DND-41 (cell line): ENCODE measurements around the gene KCNH8.

ENCODE experiments used
- ATAC-seq: fragments of 200-7000 bp; cut with Tn5 transposase; 3 replicates; pipeline ENCODE4 v1.9.1; 2021; ENCODE audit warnings: low read depth; ENCODE audit not compliant: insufficient read depth
- DNase-seq: peaks from one replicate; pipeline ENCODE4 v3.0.0-alpha.2; 2020
- H2AFZ ChIP-seq: 2 replicates; pipeline ENCODE4 v1.6.0; 2012; ENCODE audit warnings: low read depth, low read length
- H3K27ac ChIP-seq: 2 replicates; pipeline ENCODE4 v1.5.1; 2012; ENCODE audit warnings: low read length, inconsistent platforms
- H3K27me3 ChIP-seq: fragments of 200-600 bp; sonication (generic); 2 replicates; pipeline ENCODE4 v1.6.0; 2012; ENCODE audit warnings: low read length, mild to moderate bottlenecking, inconsistent platforms; ENCODE audit not compliant: insufficient read depth, poor library complexity
- H3K36me3 ChIP-seq: 2 replicates; pipeline ENCODE4 v1.5.1; 2012; ENCODE audit warnings: low read length, inconsistent platforms; ENCODE audit not compliant: insufficient read depth
- H3K4me1 ChIP-seq: 2 replicates; pipeline ENCODE4 v1.5.1; 2012; ENCODE audit warnings: mild to moderate bottlenecking, low read length; ENCODE audit not compliant: insufficient read depth
- H3K4me2 ChIP-seq: 2 replicates; pipeline ENCODE4 v1.6.0; 2012; ENCODE audit warnings: mild to moderate bottlenecking, moderate library complexity, low read length, inconsistent platforms; ENCODE audit not compliant: insufficient read depth
- H3K4me3 ChIP-seq, 2 experiments: fragments of 200-600 bp in 1 of 2; shearing (Covaris generic) in 1 of 2; 2 replicates each; pipeline ENCODE4 v1.5.1; 2012 to 2016; ENCODE audit warnings: inconsistent platforms in 2 of 2, low read length in 2 of 2, mild to moderate bottlenecking in 2 of 2, low read depth in 1 of 2, moderate library complexity in 1 of 2
- H3K79me2 ChIP-seq: 2 replicates; pipeline ENCODE4 v1.6.0; 2012; ENCODE audit warnings: low read length, inconsistent platforms; ENCODE audit not compliant: insufficient read depth
- H3K9ac ChIP-seq: 2 replicates; pipeline ENCODE4 v1.6.0; 2012; ENCODE audit warnings: low read depth, mild to moderate bottlenecking, inconsistent platforms, low read length, moderate library complexity
- H3K9me3 ChIP-seq: 2 replicates; pipeline ENCODE4 v1.5.1; 2012; ENCODE audit warnings: low read length, moderate library complexity, mild to moderate bottlenecking, inconsistent platforms; ENCODE audit not compliant: insufficient read depth, severe bottlenecking
- H4K20me1 ChIP-seq: 2 replicates; pipeline ENCODE4 v1.6.0; 2012; ENCODE audit warnings: low read length; ENCODE audit not compliant: insufficient read depth
- CTCF ChIP-seq: IDR thresholded peaks from 2 replicates; pipeline ENCODE4 v1.5.1; 2012; ENCODE audit warnings: borderline replicate concordance, low read length, moderate library complexity, mild to moderate bottlenecking; ENCODE audit not compliant: poor library complexity, severe bottlenecking; ENCODE audit errors: extremely low read depth
- EZH2 ChIP-seq: IDR thresholded peaks from 3 replicates; pipeline ENCODE4 v1.6.1; 2012; ENCODE audit warnings: borderline replicate concordance, low read depth, mild to moderate bottlenecking, moderate library complexity, low read length, inconsistent platforms; ENCODE audit not compliant: severe bottlenecking

The KCNH8 gene

GRCh38 chr3:19364148-19364547, 215.8 kb downstream of the KCNH8 start:
- no peak overlapping the region for H3K4me3 ChIP-seq
- no peak overlapping the region for H2AFZ ChIP-seq
- H3K9me3 ChIP-seq, result no peaks in the 10 kb centered on the region
- DNase-seq (no peak), ATAC-seq (no peak)
- H3K4me1 ChIP-seq, result no peaks in the 10 kb centered on the region
- TF ChIP-seq EZH2 (no peak), CTCF (no peak)
- no peak overlapping the region for H3K9ac ChIP-seq
- no peaks in the 10 kb centered on the region for H3K27me3 ChIP-seq
- no peaks in the 10 kb centered on the region for H4K20me1 ChIP-seq
- H3K36me3 ChIP-seq, result no peaks in the 10 kb centered on the region
- H3K4me2 ChIP-seq, result no peak overlapping the region
- no peaks in the 10 kb centered on the region for H3K79me2 ChIP-seq
- H3K27ac ChIP-seq, result no peak overlapping the region

GRCh38 chr3:19365471-19365870, 217.2 kb downstream of the KCNH8 start:
- no peak overlapping the region for H3K4me2 ChIP-seq
- H3K9me3 ChIP-seq, result no peaks in the 10 kb centered on the region
- H3K4me3 ChIP-seq, result no peak overlapping the region
- ATAC-seq, result no peak
- no peak for DNase-seq
- no peaks in the 10 kb centered on the region for H3K36me3 ChIP-seq
- H4K20me1 ChIP-seq, result no peaks in the 10 kb centered on the region
- no peaks in the 10 kb centered on the region for H3K27me3 ChIP-seq
- no peak overlapping the region for H3K9ac ChIP-seq
- H3K4me1 ChIP-seq, result no peaks in the 10 kb centered on the region
- H2AFZ ChIP-seq, result no peak overlapping the region
- H3K27ac ChIP-seq, result no peak overlapping the region
- TF ChIP-seq EZH2 (no peak), CTCF (no peak)
- no peaks in the 10 kb centered on the region for H3K79me2 ChIP-seq

- no peaks in the 10 kb centered on the region for H3K9me3 ChIP-seq
- no peak overlapping the region for H3K9ac ChIP-seq
- no peak overlapping the region for H3K4me3 ChIP-seq
- H3K4me1 ChIP-seq, result no peaks in the 10 kb centered on the region
- ATAC-seq, result no peak
- TF ChIP-seq CTCF (no peak), EZH2 (no peak)
- no peaks in the 10 kb centered on the region for H3K79me2 ChIP-seq
- no peaks in the 10 kb centered on the region for H3K36me3 ChIP-seq
- H2AFZ ChIP-seq, result no peak overlapping the region
- H4K20me1 ChIP-seq, result no peaks in the 10 kb centered on the region
- no peak for DNase-seq
- no peaks in the 10 kb centered on the region for H3K27me3 ChIP-seq
- no peak overlapping the region for H3K4me2 ChIP-seq
- H3K27ac ChIP-seq, result no peak overlapping the region
Observed at GRCh38 chr3:19384868-19385267, 236.6 kb downstream of the KCNH8 start.

GRCh38 chr3:19392150-19392549, 243.8 kb downstream of the KCNH8 start:
- ATAC-seq (no peak), DNase-seq (no peak)
- Histone ChIP-seq H4K20me1 (no peaks in the 10 kb centered on the region), H3K9me3 (no peaks in the 10 kb centered on the region), H2AFZ (no peak overlapping the region), H3K4me1 (no peaks in the 10 kb centered on the region), H3K36me3 (no peaks in the 10 kb centered on the region), H3K27me3 (no peaks in the 10 kb centered on the region), H3K27ac (no peak overlapping the region), H3K79me2 (no peaks in the 10 kb centered on the region), H3K9ac (no peak overlapping the region), H3K4me2 (no peak overlapping the region), H3K4me3 (no peak overlapping the region)
- TF ChIP-seq EZH2 (no peak), CTCF (no peak)
